Measurements from ENCODE around the gene GLT8D2. TPM values are rescaled to one million over a fixed set of nuclear protein-coding genes. Genes with fewer than 3 reads are reported as not detected.

The GLT8D2 gene
- total and polyA plus RNA-seq, 2 of the 13 experiments (the other 11 are each of a cell fraction or from before 2014, with no cell fraction given), result not detected

- peak within 1 kb of the TSS; percentile 71 for H2AFZ ChIP-seq (ENCODE audit: low read length)
- ChIA-PET POLR2A (interaction anchor here (0.8 to 3.6 kb wide), 13 partner anchors 8 to 320 kb away, joined by 3 to 118 read pairs (median 8); partner anchors contain the start of genes HCFC2, HSP90B1, NFYB and NT5DC3), CTCF (ENCODE audit: low intra/inter-chr PET ratio, low total read pairs) (no interaction called here)
- H3K9ac ChIP-seq (ENCODE audit: insufficient read depth, low read depth, low read length), result peak within 1 kb of the TSS; percentile 91
- no peaks in the 10 kb centered on the region; a peak in 1 of 5 replicates for H3K27me3 ChIP-seq (ENCODE audit: control insufficient read depth in 1 of 2, insufficient read depth in 2 of 2, low read length in 2 of 2)
- BruUV-seq (replicated peaks), result TSS peak; percentile 66
- peaks cover 0 to 12% of the 10 kb centered on the region in 2 experiments; a peak in 1 of 5 replicates for H3K36me3 ChIP-seq (replicated peaks in 1 of 2; ENCODE audit: control insufficient read depth in 1 of 2, insufficient read depth in 2 of 2, low read length in 2 of 2)
- peaks cover 62% of the 10 kb centered on the region for H3K4me1 ChIP-seq (ENCODE audit: insufficient read depth, low read length)
- peaks cover 68% of the 10 kb centered on the region for H3K79me2 ChIP-seq (ENCODE audit: insufficient read depth, low read length)
- H3K27ac ChIP-seq (ENCODE audit: extremely low read length, insufficient read depth, low read length), result peak within 1 kb of the TSS; percentile 86
- H3K4me2 ChIP-seq (ENCODE audit: low read depth, low read length), result peak within 1 kb of the TSS; percentile 86
- H4K20me1 ChIP-seq (ENCODE audit: insufficient read depth, low read length), result no peaks in the 10 kb centered on the region
- in situ Hi-C loops (cut with HindIII; ENCODE audit: extremely low pct_ligation_motif_present, low pct_unique_long_range_greater_than_20kb) (no loop called here), intact Hi-C loops (cut with micrococcal nuclease; ENCODE audit: unreplicated experiment) (loop anchor here (1.0 to 10.0 kb wide), 3 partner anchors 9 to 169 kb away; partner anchors contain the start of genes HSP90B1 and NFYB)
- FAIRE-seq, result peak; percentile 84
- peak; percentile 99 for ATAC-seq
- DNase-seq (ENCODE audit: low spot score), result peak; percentile 98
- WGBS (ENCODE audit: low lambda C conversion rate), result under 1% methylated on average over 20 of the region's 64 CpGs
- H3K9me3 ChIP-seq (ENCODE audit: low read length), result no peaks in the 10 kb centered on the region
- peak within 1 kb of the TSS; percentile 68 to 98 (median 82) for H3K4me3 ChIP-seq (replicated peaks in 1 of 3; ENCODE audit: insufficient read depth in 1 of 3, low read depth in 2 of 3, low read length in 3 of 3)
- TF ChIP-seq ZNF143 (CRISPR knock-in tag; IDR thresholded peaks at IDR 0.05), result peak; percentile 88
- 0 out of 2 replicates have a peak, but pooled peaks have one; percentile 68 for TF ChIP-seq HOXA9 (CRISPR knock-in tag; IDR thresholded peaks at IDR 0.05; ENCODE audit: borderline replicate concordance)
- 0 out of 2 replicates have a peak, but pooled peaks have one; percentile 47 for TF ChIP-seq PCBP1 (IDR thresholded peaks at IDR 0.05; ENCODE audit: borderline replicate concordance, low read depth, low read length)
- no peak for TF ChIP-seq ZKSCAN1 (IDR thresholded peaks at IDR 0.05; ENCODE audit: low read length)
- 0 out of 2 replicates have a peak, but pooled peaks have one; percentile 66 for TF ChIP-seq ATAD3A (CRISPR knock-in tag; IDR thresholded peaks at IDR 0.05)
- TF ChIP-seq SMARCE1 (IDR thresholded peaks at IDR 0.05; ENCODE audit: borderline replicate concordance), result no peak
- TF ChIP-seq ZNF460 (CRISPR knock-in tag; IDR thresholded peaks at IDR 0.05; ENCODE audit: borderline replicate concordance), result peak; percentile 11; the same call in 1 of the 2 replicates
- peak; percentile 57 for TF ChIP-seq RAD21 (CRISPR knock-in tag; IDR thresholded peaks at IDR 0.05)
- peak; percentile 71 for TF ChIP-seq ZNF772 (CRISPR knock-in tag; IDR thresholded peaks at IDR 0.05)
- 0 out of 2 replicates have a peak, but pooled peaks have one; percentile 11 for TF ChIP-seq JUN (CRISPR knock-in tag; IDR thresholded peaks at IDR 0.05)
- TF ChIP-seq MLX (CRISPR knock-in tag; IDR thresholded peaks at IDR 0.05), result no peak; the same call in 1 of the 2 replicates
- no peak for TF ChIP-seq CENPBD1 (CRISPR knock-in tag; IDR thresholded peaks at IDR 0.05; ENCODE audit: borderline replicate concordance, low read depth)
- no peak for TF ChIP-seq ZIK1 (CRISPR knock-in tag; IDR thresholded peaks at IDR 0.05; ENCODE audit: borderline replicate concordance, low read depth)
- peak; percentile 67 for TF ChIP-seq HCFC1 (IDR thresholded peaks at IDR 0.05; ENCODE audit: low read depth, low read length)
- TF ChIP-seq ZNF839 (CRISPR knock-in tag; IDR thresholded peaks at IDR 0.05; ENCODE audit: borderline replicate concordance), result peak; percentile 92; the same call in 1 of the 2 replicates
- no peak for TF ChIP-seq TBP (CRISPR knock-in tag; IDR thresholded peaks at IDR 0.05)
- peak; percentile 82 for TF ChIP-seq BORCS8-MEF2B (CRISPR knock-in tag; IDR thresholded peaks at IDR 0.05)
- peak; percentile 87 for TF ChIP-seq SKI (IDR thresholded peaks at IDR 0.05; ENCODE audit: partially characterized antibody)
- TF ChIP-seq, protein P1, sequence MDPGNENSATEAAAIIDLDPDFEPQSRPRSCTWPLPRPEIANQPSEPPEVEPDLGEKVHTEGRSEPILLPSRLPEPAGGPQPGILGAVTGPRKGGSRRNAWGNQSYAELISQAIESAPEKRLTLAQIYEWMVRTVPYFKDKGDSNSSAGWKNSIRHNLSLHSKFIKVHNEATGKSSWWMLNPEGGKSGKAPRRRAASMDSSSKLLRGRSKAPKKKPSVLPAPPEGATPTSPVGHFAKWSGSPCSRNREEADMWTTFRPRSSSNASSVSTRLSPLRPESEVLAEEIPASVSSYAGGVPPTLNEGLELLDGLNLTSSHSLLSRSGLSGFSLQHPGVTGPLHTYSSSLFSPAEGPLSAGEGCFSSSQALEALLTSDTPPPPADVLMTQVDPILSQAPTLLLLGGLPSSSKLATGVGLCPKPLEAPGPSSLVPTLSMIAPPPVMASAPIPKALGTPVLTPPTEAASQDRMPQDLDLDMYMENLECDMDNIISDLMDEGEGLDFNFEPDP (CRISPR knock-in tag; conservative IDR thresholded peaks at IDR 0.05), result no peak
- no peak for TF ChIP-seq ATRX (CRISPR knock-in tag; IDR thresholded peaks at IDR 0.05; ENCODE audit: borderline replicate concordance)
- no peak; the same call in 1 of the 2 replicates for TF ChIP-seq TBX3 (IDR thresholded peaks at IDR 0.05; ENCODE audit: borderline replicate concordance)
- TF ChIP-seq TARDBP (CRISPR knock-in tag; IDR thresholded peaks at IDR 0.05), result peak; percentile 66
These were observed 84.1 kb downstream of the GLT8D2 start, which contains the start of gene TDG for GRCh38 chr12:103965590-103966504. TDG (plus strand) TSS chr12:103965872; CDS start chr12:103966038, 166 bp downstream.
